HG02759 (cell line): ENCODE data around the gene CNTFR.
"Not testable (repeated sequence)": the region's sequence is repeated elsewhere in the genome, so short reads cannot be mapped to it uniquely, and the experiment has no call there.

Experiments
- ATAC-seq: cut with Tn5 transposase; IDR thresholded peaks from one replicate; pipeline ENCODE4 v1.9.1; 2021; ENCODE audit warnings: mild to moderate bottlenecking, moderate library complexity; ENCODE audit not compliant: unreplicated experiment

The CNTFR gene

DNA sequence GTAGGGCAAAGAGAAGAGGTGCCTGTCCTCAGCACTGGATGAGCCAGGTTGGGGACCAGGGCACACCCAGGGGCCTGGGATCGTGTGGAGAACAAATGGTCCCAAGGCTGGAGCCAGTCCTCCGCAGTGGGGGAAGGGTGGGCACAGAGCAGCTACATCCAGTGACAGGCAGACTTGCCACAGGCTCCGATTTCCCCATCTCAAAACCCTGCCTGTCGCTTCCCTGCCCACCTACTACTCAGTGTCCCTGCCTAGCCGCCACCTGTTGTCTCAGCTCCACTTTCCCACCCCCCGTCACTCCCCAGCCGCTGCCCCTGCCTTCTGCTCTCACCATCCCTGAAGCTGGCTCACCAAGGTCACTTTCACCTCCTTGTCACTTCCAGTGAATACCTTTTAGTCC is 52.8 kb downstream of the CNTFR start:
- ATAC-seq: no peak

DNA sequence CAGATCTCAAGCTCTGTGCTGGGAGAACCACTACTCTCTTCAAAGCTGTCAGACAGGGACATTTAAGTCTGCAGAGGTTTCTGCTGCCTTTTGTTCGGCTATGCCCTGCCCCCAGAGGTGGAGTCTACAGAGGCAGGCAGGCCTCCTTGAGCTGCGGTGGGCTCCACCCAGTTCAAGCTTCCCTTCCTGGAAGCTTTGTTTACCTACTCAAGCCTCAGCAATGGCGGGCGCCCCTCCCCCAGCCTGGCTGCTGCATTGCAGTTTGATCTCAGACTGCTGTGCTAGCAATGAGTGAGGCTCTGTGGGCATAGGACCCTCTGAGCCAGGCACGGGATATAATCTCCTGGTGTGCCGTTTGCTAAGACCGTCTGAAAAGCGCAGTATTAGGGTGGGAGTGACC is 57.5 kb downstream of the CNTFR start:
- ATAC-seq: not testable (repeated sequence)

DNA sequence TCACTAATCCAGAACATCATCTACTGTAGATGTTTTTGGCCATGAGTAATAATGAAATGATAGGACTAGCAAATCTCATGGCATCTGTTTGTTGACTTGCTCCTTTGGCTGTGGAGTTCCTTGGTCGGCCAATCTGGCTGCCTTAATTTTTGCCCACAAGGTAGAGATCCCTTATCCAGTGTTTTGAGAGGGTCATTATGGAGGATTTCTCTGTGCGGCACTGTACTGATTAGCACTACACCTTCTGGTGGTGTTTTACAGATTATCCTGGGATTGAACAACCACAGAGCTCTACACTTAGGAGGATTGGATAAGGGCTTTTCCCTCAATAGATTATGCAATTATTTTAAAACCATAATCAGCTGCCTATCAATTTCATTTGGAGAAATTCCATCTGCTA is 63.5 kb downstream of the CNTFR start:
- ATAC-seq: no peak

DNA sequence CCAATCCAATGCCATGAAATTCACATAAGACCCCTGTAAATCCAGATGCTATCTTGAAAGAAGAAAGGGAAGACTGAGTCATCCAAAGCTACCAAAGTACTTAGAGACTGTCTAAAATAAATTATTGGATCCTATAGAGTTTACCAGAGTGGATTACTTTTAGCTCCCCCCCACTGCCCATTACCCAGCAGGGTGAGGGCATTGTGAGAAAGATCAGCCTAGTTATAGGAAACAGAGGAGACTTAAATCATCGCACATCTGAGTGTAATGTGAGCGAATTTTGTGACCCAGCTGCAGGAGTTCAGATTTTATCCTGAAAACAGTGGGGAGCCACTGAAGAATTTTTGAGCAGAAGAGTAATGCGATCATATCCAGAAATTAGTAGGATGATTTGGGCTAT is 65.2 kb downstream of the CNTFR start:
- ATAC-seq: no peak

DNA sequence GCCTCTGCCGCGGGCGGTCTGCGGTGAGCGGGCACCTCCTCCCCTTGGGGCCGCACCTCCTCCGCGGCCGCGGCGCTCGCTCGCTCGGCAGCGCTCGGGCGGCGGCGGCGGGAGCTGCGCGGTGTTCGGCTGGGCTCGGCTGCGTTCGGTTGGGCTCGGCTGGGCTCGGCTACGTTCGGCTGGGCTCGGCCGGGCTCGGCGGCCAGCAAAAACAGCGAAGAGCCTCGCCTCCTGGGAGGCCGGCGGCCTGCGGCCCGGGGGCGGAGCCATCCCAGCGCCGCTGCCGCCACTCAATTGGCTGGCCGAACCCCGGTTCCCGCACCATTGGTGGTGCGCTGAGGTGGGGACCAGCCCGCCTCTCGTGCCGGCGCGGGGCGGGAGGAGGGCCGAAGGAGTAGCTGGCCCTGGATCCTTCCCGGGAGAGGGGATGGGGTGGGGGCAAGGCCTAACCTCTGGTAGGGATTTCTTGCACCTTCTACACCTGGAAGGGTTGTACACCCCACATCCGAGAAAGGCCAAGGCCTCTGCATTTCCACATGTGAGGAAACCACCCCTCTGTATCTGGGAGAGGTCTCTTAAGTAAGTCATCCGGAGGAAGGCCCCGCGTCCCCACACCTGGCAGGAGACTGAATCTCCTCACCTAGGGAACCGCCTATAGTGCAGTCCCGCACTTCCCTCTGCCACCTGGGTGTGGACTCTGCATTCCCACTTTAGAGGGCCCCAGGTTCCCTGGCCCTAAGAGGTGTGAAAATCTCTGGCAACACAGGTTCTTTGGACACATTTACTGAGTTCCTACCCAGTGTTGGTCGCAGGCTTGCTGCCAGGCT is 66.3 kb downstream of the CNTFR start, which contains the start of gene ENHO:
Gene ENHO, minus strand, starts transcription at position 20 of the 827 bp plus-strand sequence. CDS start 1,295 bp downstream, outside the sequence.
- ATAC-seq: peak; percentile 89

DNA sequence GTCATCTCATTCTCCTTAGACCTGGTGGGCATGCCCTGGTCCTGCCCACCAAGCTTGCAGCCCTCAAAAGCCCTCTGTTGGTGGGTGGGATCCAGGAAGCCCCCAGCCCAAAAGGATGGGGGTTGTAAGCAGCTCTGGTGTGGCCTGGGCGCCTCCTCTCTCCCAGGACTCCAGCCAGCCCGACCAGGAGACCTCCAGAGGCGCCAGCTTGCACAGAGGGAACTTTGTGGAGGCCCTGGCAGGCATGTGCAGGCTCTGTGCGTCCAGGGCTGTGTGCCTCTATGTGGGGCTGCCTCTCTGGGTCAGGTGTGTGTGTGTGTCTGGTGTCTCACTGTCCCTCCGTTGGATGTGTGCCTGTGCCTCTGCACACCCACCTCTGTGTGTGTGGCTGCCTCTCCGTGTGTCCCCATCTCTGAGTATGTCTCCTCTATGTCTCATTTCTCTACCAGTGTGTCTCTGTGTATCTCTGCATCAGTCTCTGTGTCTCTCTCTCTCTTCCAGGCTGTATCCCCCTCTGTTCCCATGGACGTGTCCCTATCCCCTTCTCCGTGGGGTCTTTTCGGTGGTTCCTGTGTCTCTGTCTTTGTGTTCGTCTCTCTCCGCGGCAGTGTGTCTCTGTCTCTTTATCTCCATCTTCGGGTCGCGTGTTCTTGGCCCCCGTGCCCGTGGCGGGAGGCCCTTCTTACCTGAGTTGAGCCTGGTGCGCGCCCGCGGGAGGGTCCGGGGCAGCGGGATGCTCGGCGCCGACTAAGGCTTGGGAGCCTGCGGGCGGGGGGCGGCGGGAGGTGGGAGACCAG is 67.2 kb downstream of the CNTFR start:
- no peak for ATAC-seq

DNA sequence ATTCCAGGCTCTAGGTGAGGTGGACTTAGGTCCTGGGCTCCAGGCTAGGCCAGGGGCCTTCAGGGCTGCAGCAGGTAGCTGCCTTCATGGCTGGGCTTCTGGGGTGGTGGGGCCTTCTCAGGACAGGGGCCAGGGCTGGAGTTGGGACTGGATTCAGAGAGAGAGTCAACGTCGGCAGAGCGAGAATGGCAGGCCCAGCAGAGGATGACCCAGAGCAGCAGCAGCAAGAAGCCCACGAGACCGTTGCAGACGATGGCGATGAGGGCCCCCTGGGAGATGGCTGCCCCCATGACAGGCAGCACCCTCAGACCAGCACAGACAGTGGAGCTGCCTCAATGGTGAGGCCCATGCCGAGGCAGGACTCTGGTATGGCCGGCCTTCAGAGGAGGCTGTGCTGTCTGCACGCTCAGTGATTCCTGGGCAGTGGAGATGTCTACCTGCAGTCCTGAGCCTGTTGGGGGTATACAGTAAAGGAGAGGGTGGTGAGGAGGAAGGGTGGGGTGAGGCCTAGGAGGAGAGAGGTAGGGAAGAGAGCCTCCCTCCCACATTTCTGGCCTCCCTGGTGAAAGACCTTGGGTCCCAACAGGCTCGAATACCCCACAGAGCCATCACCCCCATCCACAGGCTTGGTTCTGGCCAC is 68.0 kb downstream of the CNTFR start:
- ATAC-seq: no peak

DNA sequence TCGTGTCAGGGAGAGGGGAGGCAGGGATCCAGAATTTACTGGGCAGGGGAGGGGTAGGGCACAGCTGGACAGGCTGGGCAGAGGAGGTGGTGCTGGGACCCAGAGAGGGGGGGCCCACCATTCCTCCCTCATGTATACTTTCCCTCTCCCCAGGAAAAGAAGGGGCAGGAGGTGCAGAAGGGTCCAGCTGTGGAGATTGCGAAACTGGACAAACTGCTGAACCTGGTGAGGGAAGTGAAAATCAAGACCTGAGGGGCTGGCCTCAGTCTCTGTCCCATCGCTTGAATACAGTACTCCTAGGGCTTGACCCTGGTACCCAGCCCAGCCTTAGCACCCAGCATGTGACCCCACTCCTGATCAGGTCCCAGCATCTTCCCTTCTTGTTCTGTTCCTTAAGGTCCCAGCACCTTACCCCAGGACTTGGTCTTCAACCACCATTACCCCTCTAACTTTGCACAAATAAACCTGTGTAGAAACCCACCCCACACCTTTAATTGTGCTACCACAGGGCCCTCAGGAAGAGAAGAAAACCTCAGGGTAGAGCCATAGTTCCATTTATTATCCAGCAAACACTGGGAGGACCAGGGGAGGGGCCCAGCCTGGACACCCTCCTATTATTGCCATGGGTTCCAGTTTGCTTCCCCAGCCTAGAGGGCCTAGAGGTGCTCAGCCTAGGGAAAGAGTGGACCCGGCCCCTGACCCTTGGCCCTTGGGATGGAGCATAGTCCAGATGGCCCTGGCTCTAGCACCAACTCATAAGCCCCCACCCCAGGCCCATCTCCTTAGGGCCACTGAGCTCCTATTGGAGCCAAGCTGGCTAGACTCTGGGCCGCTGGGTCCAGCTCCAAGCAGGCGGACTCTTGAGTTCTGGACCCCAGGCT is 68.8 kb downstream of the CNTFR start:
- no peak for ATAC-seq

DNA sequence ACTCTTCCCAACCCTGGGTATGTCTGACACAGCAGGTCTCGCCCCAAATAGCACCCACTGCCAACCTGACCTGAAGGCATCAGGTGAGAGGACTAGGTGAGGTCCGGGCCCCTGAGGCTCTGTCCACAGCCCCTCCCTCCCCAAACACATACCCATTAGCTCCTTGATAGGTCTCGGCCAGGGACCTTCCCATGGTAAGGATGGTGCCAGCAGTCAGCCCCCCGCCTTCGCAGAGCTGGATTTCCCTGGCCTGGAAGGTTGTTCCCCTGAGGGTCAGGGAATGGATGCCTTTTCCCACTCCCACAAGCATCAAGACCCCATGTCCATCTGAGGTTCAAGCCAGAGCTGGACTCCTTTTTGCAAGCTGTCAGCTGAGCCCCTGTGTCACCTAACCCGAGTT is 69.4 kb downstream of the CNTFR start:
- no peak for ATAC-seq

DNA sequence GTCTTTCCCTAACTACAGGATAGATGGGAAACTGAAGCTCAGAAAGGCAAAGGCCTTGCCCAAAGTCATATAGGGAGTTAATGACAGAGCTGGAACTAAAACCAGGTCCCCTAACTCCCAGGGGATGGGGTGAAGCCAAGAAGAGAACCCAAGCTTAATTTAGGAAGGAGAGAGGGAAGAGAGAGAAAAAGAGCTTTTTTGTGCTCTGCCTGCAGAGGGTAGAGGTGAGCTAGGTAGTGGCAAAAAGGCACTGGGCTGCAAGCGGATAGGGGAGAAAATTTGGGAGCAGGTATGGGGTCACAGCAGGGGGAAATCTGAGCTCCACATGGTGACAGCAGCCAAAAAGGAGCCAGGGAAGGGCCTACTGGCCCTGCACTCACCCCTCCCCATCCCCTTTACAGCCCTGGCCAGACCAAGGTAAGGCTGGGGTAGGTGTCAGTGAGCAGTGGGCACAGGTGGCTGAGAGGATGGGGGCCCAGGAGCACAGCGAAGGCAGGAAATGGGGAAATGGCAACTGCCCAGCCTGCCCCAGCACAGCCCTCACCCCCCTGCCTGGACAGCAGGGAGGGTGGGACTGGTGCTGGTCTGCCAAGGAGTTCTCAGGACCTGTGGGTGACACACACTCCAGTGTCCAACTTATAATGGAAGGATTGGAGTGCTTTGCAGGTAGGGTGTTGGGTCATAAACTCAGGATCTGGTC is 70.1 kb downstream of the CNTFR start:
- ATAC-seq: no peak

DNA sequence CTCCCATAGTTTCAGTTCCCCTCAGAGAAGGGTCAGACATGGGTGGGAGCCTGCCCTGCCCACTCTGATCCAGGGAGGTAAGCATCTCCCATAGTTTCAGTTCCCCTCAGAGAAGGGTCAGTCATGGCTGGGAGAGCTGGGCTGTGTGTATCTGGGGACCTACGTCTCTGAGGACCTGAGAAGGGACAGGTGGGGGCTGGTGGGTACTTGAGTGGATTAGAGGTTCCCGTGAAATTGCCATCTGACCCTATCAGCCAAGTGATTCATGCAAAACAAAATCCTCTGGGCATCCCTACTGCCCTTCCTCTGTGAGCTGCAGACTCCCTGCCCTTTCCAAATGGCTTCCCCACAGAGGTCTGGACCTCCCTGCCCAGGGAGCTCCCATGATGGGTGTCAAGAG is 70.6 kb downstream of the CNTFR start:
- no peak for ATAC-seq

DNA sequence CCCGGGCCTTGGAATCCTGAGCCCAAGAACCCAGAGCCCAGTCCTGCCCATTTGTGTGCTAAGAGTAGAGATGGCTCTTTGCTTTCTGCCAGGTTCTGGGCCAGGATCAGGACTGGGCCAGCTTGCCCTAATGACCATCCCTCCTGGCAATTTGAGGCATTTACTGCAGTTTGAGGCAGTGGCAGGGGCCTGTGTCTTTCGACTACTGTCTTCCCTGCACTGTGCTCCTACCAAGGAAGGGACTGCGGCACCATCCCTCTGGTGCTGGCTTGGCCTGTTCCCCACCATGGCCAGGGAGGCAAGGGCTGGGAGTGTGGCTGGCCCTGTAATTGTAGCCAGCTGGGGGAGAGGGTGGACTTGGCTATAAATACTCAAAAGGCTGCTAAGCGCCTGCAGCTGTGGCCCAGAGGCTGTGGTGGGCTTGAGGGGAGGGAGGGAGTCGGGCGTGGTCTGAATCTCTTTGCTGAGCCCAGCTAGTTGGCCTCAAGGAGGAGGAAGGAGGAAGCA is 71.4 kb downstream of the CNTFR start:
- no peak for ATAC-seq

DNA sequence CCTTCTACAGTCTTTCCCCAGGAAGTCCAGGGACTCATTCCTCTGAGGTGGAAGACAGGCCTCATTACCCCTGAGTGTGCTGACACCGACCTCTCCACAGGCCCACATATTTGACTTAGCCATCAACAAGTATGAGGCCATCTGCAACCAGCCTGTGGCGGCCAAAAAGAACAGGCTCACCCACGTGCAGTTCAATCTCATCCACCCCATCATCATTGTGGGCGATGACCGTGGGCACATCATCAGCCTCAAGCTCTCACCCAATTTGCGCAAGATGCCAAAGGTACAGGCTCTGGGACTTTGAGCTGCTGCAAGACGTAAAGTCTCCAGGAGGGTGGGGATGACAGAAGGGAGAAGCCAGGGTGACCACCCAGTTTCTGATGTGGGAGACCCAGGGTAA is 72.3 kb downstream of the CNTFR start:
- ATAC-seq: no peak

DNA sequence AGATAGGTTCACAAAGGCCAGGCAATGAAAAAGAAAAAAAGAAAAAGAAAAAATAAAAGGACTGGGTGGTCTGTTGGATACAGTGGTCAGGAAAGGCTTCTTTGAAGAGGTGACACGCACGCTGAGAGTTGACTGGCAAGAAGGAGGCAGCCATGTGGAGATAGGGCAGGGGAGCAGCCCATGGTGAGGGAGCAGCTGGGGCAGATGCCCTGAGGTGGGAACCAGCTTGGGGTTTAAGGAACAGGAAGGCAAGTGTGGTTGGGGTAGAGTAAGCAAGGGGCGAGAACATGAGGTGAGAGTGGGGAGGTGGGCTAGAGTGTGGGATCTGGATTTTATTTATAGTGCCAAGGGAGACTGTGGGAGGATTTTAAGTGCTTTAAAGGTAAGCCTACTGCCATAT is 73.6 kb downstream of the CNTFR start:
- no peak for ATAC-seq

DNA sequence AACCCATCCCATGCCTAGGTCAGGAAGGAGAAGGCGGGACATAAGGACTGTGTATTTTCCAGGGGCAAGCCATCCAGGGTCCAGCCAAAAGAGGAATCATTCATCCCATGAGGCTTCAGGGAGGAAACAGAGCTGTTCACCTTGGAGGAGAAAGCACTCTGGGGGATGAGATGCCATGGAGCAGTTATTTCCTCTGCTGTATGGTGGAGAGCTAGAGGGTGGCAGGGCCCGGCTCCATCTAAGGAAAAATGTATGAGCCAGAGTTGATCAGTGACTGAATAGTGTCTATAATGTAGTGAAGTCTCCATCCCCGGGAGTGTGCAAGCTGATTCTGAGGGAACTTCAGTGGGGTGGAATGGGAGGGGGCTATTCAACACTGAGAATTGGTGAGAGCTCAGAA is 74.7 kb downstream of the CNTFR start:
- ATAC-seq: no peak

DNA sequence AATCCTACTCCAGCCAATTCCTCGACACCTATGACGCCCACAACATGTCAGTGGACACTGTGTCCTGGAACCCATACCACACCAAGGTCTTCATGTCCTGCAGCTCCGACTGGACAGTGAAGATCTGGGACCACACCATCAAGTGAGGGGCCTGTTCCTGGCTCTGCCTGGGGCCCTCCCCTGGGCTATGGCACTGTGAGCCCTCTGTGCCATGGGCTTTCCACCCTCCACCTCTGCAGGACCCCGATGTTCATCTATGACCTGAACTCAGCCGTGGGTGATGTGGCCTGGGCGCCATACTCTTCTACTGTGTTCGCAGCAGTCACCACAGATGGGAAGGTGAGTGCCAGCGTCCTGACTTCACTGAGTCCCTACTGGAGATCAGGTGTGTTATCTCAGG is 75.1 kb downstream of the CNTFR start:
- ATAC-seq: no peak

DNA sequence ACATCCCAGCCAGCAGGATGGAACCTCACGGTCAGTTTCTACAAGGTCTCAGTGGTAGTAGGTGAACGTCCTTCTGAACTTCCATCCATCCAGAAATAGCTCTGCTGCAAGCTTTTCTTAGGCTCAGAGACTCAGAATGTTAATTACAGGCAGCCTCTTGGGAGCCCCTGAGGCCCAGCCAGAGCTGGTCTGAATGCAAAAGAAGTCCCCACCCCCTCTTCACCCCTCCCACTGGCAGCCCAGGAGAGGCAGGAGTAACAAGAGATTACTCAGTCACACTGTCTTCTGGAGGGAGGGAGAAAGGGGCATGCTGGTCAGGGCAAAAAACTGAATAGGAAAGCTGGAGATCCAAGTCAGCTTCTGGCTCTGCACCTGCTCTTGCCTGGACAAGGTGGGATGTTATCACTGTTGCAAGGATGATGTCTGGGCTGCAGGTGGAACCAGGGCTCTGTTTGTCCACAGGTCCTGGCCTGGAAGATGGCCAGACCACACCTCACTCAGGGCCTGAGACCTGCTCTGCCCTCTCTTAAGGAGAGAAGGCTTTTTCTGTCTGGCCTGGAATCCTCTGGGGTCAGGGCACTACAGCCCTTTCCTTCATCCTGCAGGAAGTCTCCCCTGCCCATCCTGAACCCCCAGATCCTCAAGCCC is 75.8 kb downstream of the CNTFR start:
- no peak for ATAC-seq

DNA sequence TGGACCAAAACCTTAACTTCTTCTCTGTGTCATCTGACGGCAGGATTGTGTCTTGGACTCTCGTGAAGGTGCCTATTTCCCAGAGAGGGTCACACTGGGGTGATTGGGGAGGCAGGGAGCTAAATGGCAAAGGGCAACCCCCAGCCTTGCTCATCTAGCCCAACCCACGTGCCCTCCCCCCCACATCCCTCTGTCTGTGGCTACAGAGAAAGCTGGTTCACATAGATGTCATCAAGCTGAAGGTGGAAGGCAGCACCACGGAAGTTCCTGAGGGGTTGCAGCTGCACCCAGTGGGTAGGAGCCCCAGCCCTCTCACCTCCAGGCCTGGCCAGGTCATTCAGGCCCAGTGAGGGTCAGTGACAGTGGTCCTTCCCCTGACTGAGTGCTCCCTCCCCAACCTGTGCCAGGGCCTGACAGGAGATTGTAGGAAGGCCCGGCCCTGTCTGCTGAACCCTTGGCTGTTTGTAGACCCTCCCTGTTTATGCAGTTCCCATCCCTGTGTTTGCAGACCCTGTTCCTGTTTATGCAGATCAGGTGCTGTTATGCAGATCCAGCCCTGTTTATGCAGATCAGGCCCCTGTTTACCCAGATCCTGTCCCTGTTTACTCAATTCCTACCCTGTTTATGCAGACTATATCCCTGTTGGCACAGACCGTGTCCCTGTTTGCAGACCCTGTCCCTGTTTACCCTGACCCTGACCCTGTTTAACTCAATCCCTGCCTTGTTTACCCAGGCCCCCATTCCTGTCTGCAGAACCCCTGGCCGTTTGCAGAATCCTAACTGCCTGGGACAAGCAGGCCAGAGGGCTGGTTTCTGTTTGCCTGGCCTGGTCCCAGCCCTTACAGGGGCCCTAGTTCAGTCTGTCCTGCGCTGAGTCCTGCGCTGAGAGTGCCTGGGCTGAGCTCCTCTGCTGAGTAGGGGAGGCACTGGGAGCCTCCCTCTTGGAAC is 77.1 kb downstream of the CNTFR start:
- no peak for ATAC-seq
